HG03196 (cell line): ENCODE measurements around the gene ZNF300.
"Not testable (repeated sequence)": the region's sequence is repeated elsewhere in the genome, so short reads cannot be mapped to it uniquely, and the experiment has no call there.

Source experiments
- ATAC-seq: cut with Tn5 transposase; IDR thresholded peaks from one replicate; pipeline ENCODE4 v1.9.1; 2021; ENCODE audit not compliant: unreplicated experiment

The ZNF300 gene

GRCh38 chr5:150846308-150846653 lies 58.5 kb downstream of the ZNF300 start, which contains the start of gene IRGM:
Gene IRGM, plus strand, starts transcription at chr5:150846521. Its CDS starts 1,603 bp downstream, at chr5:150848124.
- not testable (repeated sequence) for ATAC-seq

GRCh38 chr5:150845185-150845859 lies 59.5 kb downstream of the ZNF300 start:
- ATAC-seq = not testable (repeated sequence)
